GM23248 (cell line): ENCODE data around the gene TNRC6C. TPM values are rescaled to one million over a fixed set of nuclear protein-coding genes. Genes with fewer than 3 reads are reported as not detected.
A peak's percentile ranks its signal among the peaks of the same experiment; 100 is the strongest.

Source experiments
- DNase-seq: peaks from one replicate; pipeline ENCODE4 v3.0.0-alpha.2; 2015
- H2AFZ ChIP-seq: fragments of 200-600 bp; sonication (generic); 2 replicates; pipeline ENCODE4 v1.6.1; 2016; ENCODE audit warnings: antibody characterized with exemption
- H3F3A ChIP-seq: fragments of 200-600 bp; sonication (generic); 2 replicates; pipeline ENCODE4 v1.6.1; 2016; ENCODE audit warnings: mild to moderate bottlenecking, antibody characterized with exemption, mixed run types; ENCODE audit not compliant: insufficient read depth
- H3K27ac ChIP-seq: fragments of 200-600 bp; sonication (generic); 2 replicates; pipeline ENCODE4 v1.5.1; 2016; ENCODE audit warnings: mild to moderate bottlenecking
- H3K27me3 ChIP-seq: fragments of 200-600 bp; sonication (generic); replicated peaks from 2 replicates; pipeline ENCODE4 v1.6.1; 2016; ENCODE audit warnings: mild to moderate bottlenecking; ENCODE audit not compliant: insufficient read depth
- H3K36me3 ChIP-seq: fragments of 200-600 bp; sonication (generic); 2 replicates; pipeline ENCODE4 v1.6.1; 2016; ENCODE audit warnings: low read depth, mild to moderate bottlenecking
- H3K4me1 ChIP-seq: fragments of 200-600 bp; sonication (generic); 2 replicates; pipeline ENCODE4 v1.6.1; 2016; ENCODE audit warnings: mild to moderate bottlenecking; ENCODE audit not compliant: insufficient read depth
- H3K4me2 ChIP-seq: fragments of 200-600 bp; sonication (generic); one replicate; pipeline ENCODE4 v1.6.1; 2016; ENCODE audit warnings: mild to moderate bottlenecking; ENCODE audit not compliant: unreplicated experiment
- H3K4me3 ChIP-seq: fragments of 200-600 bp; sonication (generic); 2 replicates; pipeline ENCODE4 v1.5.1; 2016; ENCODE audit warnings: mild to moderate bottlenecking
- H3K79me2 ChIP-seq: fragments of 200-600 bp; sonication (generic); 2 replicates; pipeline ENCODE4 v1.6.1; 2016; ENCODE audit warnings: mild to moderate bottlenecking; ENCODE audit not compliant: insufficient read depth
- H3K9ac ChIP-seq: fragments of 200-600 bp; sonication (generic); 2 replicates; pipeline ENCODE4 v1.6.1; 2016; ENCODE audit warnings: mild to moderate bottlenecking
- H3K9me2 ChIP-seq: fragments of 200-600 bp; sonication (generic); 2 replicates; pipeline ENCODE4 v1.6.1; 2016; ENCODE audit warnings: mixed run types, mild to moderate bottlenecking, moderate library complexity; ENCODE audit not compliant: insufficient read depth
- H3K9me3 ChIP-seq: fragments of 200-600 bp; sonication (generic); one replicate; pipeline ENCODE4 v1.6.1; 2017; ENCODE audit warnings: low read depth
- H4K20me1 ChIP-seq: fragments of 200-600 bp; sonication (generic); 2 replicates; pipeline ENCODE4 v1.6.0; 2016; ENCODE audit not compliant: insufficient read depth
- EZH2 ChIP-seq: fragments of 200-600 bp; sonication (generic); IDR thresholded peaks from 2 replicates; pipeline ENCODE4 v1.6.1; 2018; ENCODE audit warnings: antibody characterized with exemption, mild to moderate bottlenecking; ENCODE audit not compliant: insufficient read depth, poor library complexity, severe bottlenecking
- EZH2phosphoT487 ChIP-seq: fragments of 200-600 bp; sonication (generic); IDR thresholded peaks from 2 replicates; pipeline ENCODE4 v1.6.1; 2018; ENCODE audit warnings: antibody characterized with exemption, moderate library complexity, mild to moderate bottlenecking, low read depth; ENCODE audit not compliant: insufficient read depth
- WGBS, 2 experiments: methylation state at CpG; one replicate each; pipeline ENCODE4 v1.1.6; 2015 to 2017; ENCODE audit warnings: low lambda C conversion rate in 2 of 2, low coverage in 1 of 2; ENCODE audit errors: missing lambda C conversion rate in 2 of 2; 5-methylcytosine and 5-hydroxymethylcytosine counted together
- in situ Hi-C: fragments of 300-500 bp; cut with MboI; formaldehyde crosslinking; loops from 2 replicates; pipeline ENCODE4 v1.15.0; 2020
- polyA plus RNA-seq: library from polyadenylated mRNA; unstranded; fragments of >200 nt; fragmentation: Nextera tagmentation; extraction: Ambion mirVana; gene quantifications from 2 replicates; pipeline ENCODE4 v1.2.1, GENCODE V29; 2016
- total RNA-seq: library from RNA; depleted of rRNA; stranded (reverse); fragments of >200 nt; shearing (Covaris generic); gene quantifications from 2 replicates; pipeline ENCODE4 v1.2.3, GENCODE V29; 2014

TNRC6C gene
- total and polyA plus RNA-seq, 2 experiments from 2014 or later = 2.3 TPM

- in situ Hi-C loops = no loop called here
- no peaks in the 10 kb centered on the region for H3K36me3 ChIP-seq
These were observed 147.7 kb downstream of the TNRC6C start for GRCh38 chr17:78106211-78106610.

GRCh38 chr17:78107457-78107856 is 149.0 kb downstream of the TNRC6C start:
- no peaks in the 10 kb centered on the region for H3F3A ChIP-seq
- no peaks in the 10 kb centered on the region for H3K27me3 ChIP-seq
- in situ Hi-C loops = no loop called here
- TF ChIP-seq EZH2phosphoT487 (no peak), EZH2 (no peak)
- no peaks in the 10 kb centered on the region; the same call in 1 of the 2 replicates for H3K4me1 ChIP-seq
- peak; percentile 79 for DNase-seq
- no peaks in the 10 kb centered on the region for H3K79me2 ChIP-seq
- H3K27ac ChIP-seq = no peak overlapping the region
- peak overlapping the region; percentile 27 for H3K4me2 ChIP-seq
- no peaks in the 10 kb centered on the region for H3K9me2 ChIP-seq
- no peaks in the 10 kb centered on the region for H3K9me3 ChIP-seq
- no peaks in the 10 kb centered on the region for H3K36me3 ChIP-seq
- H4K20me1 ChIP-seq = no peaks in the 10 kb centered on the region
- H3K9ac ChIP-seq = 0 out of 2 replicates have a peak overlapping the region, but pooled peaks have one; percentile 3
- no peak overlapping the region for H3K4me3 ChIP-seq
- 22 to 26% methylated on average over 10 of the region's 10 CpGs for WGBS, 2 experiments
- no peak overlapping the region for H2AFZ ChIP-seq

More at GRCh38 chr17:78106211-78106610, 147.7 kb downstream of the TNRC6C start:
- no peaks in the 10 kb centered on the region for H3K79me2 ChIP-seq
- H3K9me3 ChIP-seq = no peaks in the 10 kb centered on the region
- H3K9me2 ChIP-seq = no peaks in the 10 kb centered on the region
- H3K9ac ChIP-seq = no peak overlapping the region
- TF ChIP-seq EZH2phosphoT487 (no peak), EZH2 (no peak)
- no peaks in the 10 kb centered on the region for H3K27me3 ChIP-seq
- H3K4me3 ChIP-seq = no peak overlapping the region
- no peak for DNase-seq
- H2AFZ ChIP-seq = no peak overlapping the region
- 92 to 95% methylated on average over 15 of the region's 15 CpGs for WGBS, 2 experiments
- H3K27ac ChIP-seq = no peak overlapping the region
- no peaks in the 10 kb centered on the region; the same call in 1 of the 2 replicates for H3K4me1 ChIP-seq
- no peaks in the 10 kb centered on the region for H3F3A ChIP-seq
- no peaks in the 10 kb centered on the region for H4K20me1 ChIP-seq
- no peak overlapping the region for H3K4me2 ChIP-seq

- no peaks in the 10 kb centered on the region for H3K79me2 ChIP-seq
- H3K36me3 ChIP-seq = no peaks in the 10 kb centered on the region
- H3K4me3 ChIP-seq = no peak overlapping the region
- no peak overlapping the region for H3K4me2 ChIP-seq
- 95 to 97% methylated on average over 20 to 21 of the region's 21 CpGs for WGBS, 2 experiments
- TF ChIP-seq EZH2phosphoT487 (no peak), EZH2 (no peak)
- no peaks in the 10 kb centered on the region for H3K9me2 ChIP-seq
- no peak overlapping the region for H2AFZ ChIP-seq
- DNase-seq = no peak
- no peak overlapping the region for H3K27ac ChIP-seq
- no peaks in the 10 kb centered on the region for H3K9me3 ChIP-seq
- H3F3A ChIP-seq = no peaks in the 10 kb centered on the region
- no peaks in the 10 kb centered on the region for H3K27me3 ChIP-seq
- H4K20me1 ChIP-seq = no peaks in the 10 kb centered on the region
- H3K9ac ChIP-seq = no peak overlapping the region
- no peaks in the 10 kb centered on the region; the same call in 1 of the 2 replicates for H3K4me1 ChIP-seq
- in situ Hi-C loops = no loop called here
These were observed 149.6 kb downstream of the TNRC6C start for GRCh38 chr17:78107976-78108725.

GRCh38 chr17:78108726-78109488 is 150.4 kb downstream of the TNRC6C start:
- Histone ChIP-seq H3K4me2 (no peak overlapping the region), H3K36me3 (no peaks in the 10 kb centered on the region), H3K4me3 (no peak overlapping the region), H2AFZ (no peak overlapping the region), H3K79me2 (no peaks in the 10 kb centered on the region), H3F3A (no peaks in the 10 kb centered on the region), H3K9ac (no peak overlapping the region), H3K9me2 (no peaks in the 10 kb centered on the region), H3K27me3 (peaks cover 4% of the 10 kb centered on the region; the same call in 1 of the 2 replicates), H3K9me3 (no peaks in the 10 kb centered on the region), H4K20me1 (no peaks in the 10 kb centered on the region), H3K4me1 (no peaks in the 10 kb centered on the region; the same call in 1 of the 2 replicates), H3K27ac (no peak overlapping the region)
- TF ChIP-seq EZH2 (no peak), EZH2phosphoT487 (no peak)
- WGBS, 2 experiments = 80 to 82% methylated on average over 18 of the region's 18 CpGs
- in situ Hi-C loops = no loop called here
- no peak for DNase-seq
